HepG2 (cell line): ENCODE data around the gene ATXN2. TPM values are rescaled to one million over a fixed set of nuclear protein-coding genes. Genes with fewer than 3 reads are reported as not detected.

Experiments
- ASH2L ChIP-seq: fragments of 300-600, 200-600 bp; sonication (generic); IDR thresholded peaks from 2 replicates; pipeline ENCODE4 v1.7.0; 2017; ENCODE audit warnings: low read depth, mild to moderate bottlenecking, moderate library complexity, mixed read lengths, low read length; ENCODE audit not compliant: insufficient read length
- CREM ChIP-seq, 2 experiments: sonication (generic) in 1 of 2; formaldehyde crosslinking in 1 of 2; IDR thresholded peaks; 2 replicates each; pipeline versions ENCODE4 v1.4.0 to v1.6.1; 2016 to 2020; ENCODE audit warnings: antibody characterized with exemption in 1 of 2, mild to moderate bottlenecking in 1 of 2, missing genetic modification reagents in 1 of 2
- KAT7 ChIP-seq: IDR thresholded peaks from 2 replicates; pipeline ENCODE4 v1.6.1; 2018; ENCODE audit warnings: borderline replicate concordance, missing compliant biosample characterization
- MZF1 ChIP-seq: sonication (generic); formaldehyde crosslinking; IDR thresholded peaks from 2 replicates; pipeline ENCODE4 v1.8.1; 2023; ENCODE audit warnings: mild to moderate bottlenecking, missing genetic modification reagents, borderline replicate concordance
- TAF1 ChIP-seq: sonication (generic); formaldehyde crosslinking; IDR thresholded peaks from 2 replicates; pipeline ENCODE4 v1.4.0; 2020; ENCODE audit warnings: missing genetic modification reagents
- YEATS2 ChIP-seq: sonication (generic); formaldehyde crosslinking; IDR thresholded peaks from 2 replicates; pipeline ENCODE4 v1.4.0; 2020; ENCODE audit warnings: missing genetic modification reagents, borderline replicate concordance
- YY1 ChIP-seq: IDR thresholded peaks from 2 replicates; pipeline ENCODE4 v1.6.1; 2011; ENCODE audit warnings: low read length, low read depth, moderate library complexity, mild to moderate bottlenecking; ENCODE audit not compliant: insufficient read depth, insufficient replicate concordance
- ZBTB21 ChIP-seq: sonication (generic); formaldehyde crosslinking; IDR thresholded peaks from 2 replicates; pipeline ENCODE4 v1.4.0; 2020; ENCODE audit warnings: missing genetic modification reagents
- ZBTB7A ChIP-seq: sonication (generic); formaldehyde crosslinking; IDR thresholded peaks from 2 replicates; pipeline ENCODE4 v1.8.0; 2022; ENCODE audit warnings: mild to moderate bottlenecking, missing genetic modification reagents
- ZFX ChIP-seq: sonication (generic); formaldehyde crosslinking; IDR thresholded peaks from 2 replicates; pipeline ENCODE4 v1.4.0; 2020; ENCODE audit warnings: mild to moderate bottlenecking, low read depth, missing genetic modification reagents, moderate library complexity
- ZFYVE20 ChIP-seq: sonication (generic); formaldehyde crosslinking; IDR thresholded peaks from 2 replicates; pipeline ENCODE4 v1.8.0; 2023; ENCODE audit warnings: low read depth, mild to moderate bottlenecking, moderate library complexity, missing genetic modification reagents, borderline replicate concordance
- ZNF235 ChIP-seq: sonication (generic); formaldehyde crosslinking; IDR thresholded peaks from 2 replicates; pipeline ENCODE4 v1.8.1; 2023; ENCODE audit warnings: mild to moderate bottlenecking, missing genetic modification reagents, borderline replicate concordance
- polyA plus RNA-seq, 8 experiments: library from polyadenylated mRNA; depleted of rRNA in 3 of 8; stranded (reverse) in 7 of 8; unstranded in 1 of 8; fragments of >200 nt; fragmentation: Illumina TruSeq in 4 of 8; extraction: Trizol in 4 of 8; gene quantifications; 2 replicates each; pipeline versions ENCODE4 v1.2.1 to v1.2.3, GENCODE V29; 2011 to 2016; ENCODE audit warnings: low read depth in 4 of 8, missing spikeins in 1 of 8, mixed read lengths in 1 of 8; ENCODE audit not compliant: insufficient read depth in 1 of 8
- total RNA-seq, 5 experiments: library from RNA; depleted of rRNA; stranded (reverse); fragments of >200 nt; fragmentation: Illumina TruSeq; extraction: Trizol; gene quantifications; 2 replicates each; pipeline ENCODE4 v1.2.3, GENCODE V29; 2016; ENCODE audit warnings: low read depth in 1 of 5
- TF ChIP-seq, protein P1 (sequence below): sonication (generic); formaldehyde crosslinking; IDR thresholded peaks from 2 replicates; pipeline ENCODE4; 2020; ENCODE audit warnings: missing genetic modification reagents, mild to moderate bottlenecking, borderline replicate concordance
- TF ChIP-seq, protein P2 (sequence below): sonication (generic); formaldehyde crosslinking; IDR thresholded peaks from 2 replicates; pipeline ENCODE4 v1.4.0; 2020; ENCODE audit warnings: missing genetic modification reagents
- TF ChIP-seq, protein P3 (sequence below): sonication (generic); formaldehyde crosslinking; IDR thresholded peaks from 2 replicates; pipeline ENCODE4 v1.4.0; 2020; ENCODE audit warnings: missing genetic modification reagents
- TF ChIP-seq, protein P4 (sequence below): IDR thresholded peaks from 2 replicates; pipeline ENCODE4 v1.6.1; 2016; ENCODE audit warnings: mild to moderate bottlenecking

The ATXN2 gene
- total and polyA plus RNA-seq, 2 of the 13 experiments (the other 11 are each of a cell fraction or from before 2014, with no cell fraction given) = 18.1 to 27.1 TPM

DNA sequence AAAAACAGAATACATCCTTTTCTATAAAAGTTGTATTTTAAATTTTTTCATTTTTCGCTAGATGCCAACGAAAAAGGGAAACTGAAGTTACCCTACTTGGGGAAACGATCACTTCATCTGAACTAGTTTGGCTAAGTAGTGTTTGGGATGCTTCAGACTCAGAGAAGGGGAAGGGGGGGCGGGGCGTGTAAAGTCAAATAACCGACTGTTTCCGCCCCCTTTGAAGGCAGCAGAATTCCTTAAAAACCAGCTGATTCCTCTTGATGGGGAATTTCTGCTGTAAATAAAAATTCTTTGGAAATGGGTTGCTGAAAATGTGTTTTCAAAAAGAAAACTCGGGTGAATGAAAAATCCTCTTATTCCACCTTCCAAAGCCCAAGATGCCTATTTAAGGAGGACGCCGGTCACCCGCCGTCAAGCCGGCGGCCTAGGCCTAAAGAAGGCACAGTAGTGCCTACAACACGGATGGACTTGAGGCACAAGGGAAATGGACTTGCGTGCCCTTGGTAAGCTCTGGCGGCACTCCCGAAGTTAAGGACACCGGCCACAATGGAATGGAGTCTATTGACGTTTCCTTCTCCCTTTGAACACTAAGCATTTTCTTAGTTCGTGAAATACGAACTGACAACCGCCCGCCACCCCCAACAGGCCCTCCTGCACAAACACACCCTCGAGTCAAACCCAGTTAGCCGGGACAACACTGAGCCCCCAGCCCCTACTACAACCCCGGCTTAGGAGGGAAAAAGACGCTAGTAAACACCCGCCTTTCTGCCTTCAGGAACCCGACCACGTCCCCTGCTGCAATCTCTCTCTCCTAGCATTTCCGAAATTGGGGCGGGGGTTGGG, 1.9 kb downstream of the ATXN2 start (continued):
- TF ChIP-seq, protein P1, sequence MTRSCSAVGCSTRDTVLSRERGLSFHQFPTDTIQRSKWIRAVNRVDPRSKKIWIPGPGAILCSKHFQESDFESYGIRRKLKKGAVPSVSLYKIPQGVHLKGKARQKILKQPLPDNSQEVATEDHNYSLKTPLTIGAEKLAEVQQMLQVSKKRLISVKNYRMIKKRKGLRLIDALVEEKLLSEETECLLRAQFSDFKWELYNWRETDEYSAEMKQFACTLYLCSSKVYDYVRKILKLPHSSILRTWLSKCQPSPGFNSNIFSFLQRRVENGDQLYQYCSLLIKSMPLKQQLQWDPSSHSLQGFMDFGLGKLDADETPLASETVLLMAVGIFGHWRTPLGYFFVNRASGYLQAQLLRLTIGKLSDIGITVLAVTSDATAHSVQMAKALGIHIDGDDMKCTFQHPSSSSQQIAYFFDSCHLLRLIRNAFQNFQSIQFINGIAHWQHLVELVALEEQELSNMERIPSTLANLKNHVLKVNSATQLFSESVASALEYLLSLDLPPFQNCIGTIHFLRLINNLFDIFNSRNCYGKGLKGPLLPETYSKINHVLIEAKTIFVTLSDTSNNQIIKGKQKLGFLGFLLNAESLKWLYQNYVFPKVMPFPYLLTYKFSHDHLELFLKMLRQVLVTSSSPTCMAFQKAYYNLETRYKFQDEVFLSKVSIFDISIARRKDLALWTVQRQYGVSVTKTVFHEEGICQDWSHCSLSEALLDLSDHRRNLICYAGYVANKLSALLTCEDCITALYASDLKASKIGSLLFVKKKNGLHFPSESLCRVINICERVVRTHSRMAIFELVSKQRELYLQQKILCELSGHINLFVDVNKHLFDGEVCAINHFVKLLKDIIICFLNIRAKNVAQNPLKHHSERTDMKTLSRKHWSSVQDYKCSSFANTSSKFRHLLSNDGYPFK (CRISPR knock-in tag) = 0 out of 2 replicates have a peak, but pooled peaks have one; percentile 21
- TF ChIP-seq, protein P2, sequence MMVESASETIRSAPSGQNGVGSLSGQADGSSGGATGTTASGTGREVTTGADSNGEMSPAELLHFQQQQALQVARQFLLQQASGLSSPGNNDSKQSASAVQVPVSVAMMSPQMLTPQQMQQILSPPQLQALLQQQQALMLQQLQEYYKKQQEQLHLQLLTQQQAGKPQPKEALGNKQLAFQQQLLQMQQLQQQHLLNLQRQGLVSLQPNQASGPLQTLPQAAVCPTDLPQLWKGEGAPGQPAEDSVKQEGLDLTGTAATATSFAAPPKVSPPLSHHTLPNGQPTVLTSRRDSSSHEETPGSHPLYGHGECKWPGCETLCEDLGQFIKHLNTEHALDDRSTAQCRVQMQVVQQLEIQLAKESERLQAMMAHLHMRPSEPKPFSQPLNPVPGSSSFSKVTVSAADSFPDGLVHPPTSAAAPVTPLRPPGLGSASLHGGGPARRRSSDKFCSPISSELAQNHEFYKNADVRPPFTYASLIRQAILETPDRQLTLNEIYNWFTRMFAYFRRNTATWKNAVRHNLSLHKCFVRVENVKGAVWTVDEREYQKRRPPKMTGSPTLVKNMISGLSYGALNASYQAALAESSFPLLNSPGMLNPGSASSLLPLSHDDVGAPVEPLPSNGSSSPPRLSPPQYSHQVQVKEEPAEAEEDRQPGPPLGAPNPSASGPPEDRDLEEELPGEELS (CRISPR knock-in tag) = no peak
- TF ChIP-seq CREM (IDR thresholded peaks at IDR 0.05) = peak; percentile 19; the same call in 1 of the 2 replicates
- TF ChIP-seq CREM (CRISPR knock-in tag; IDR thresholded peaks at IDR 0.05) = no peak
- 0 out of 2 replicates have a peak, but pooled peaks have one; percentile 38 for TF ChIP-seq TAF1 (CRISPR knock-in tag)
- TF ChIP-seq ZFYVE20 (CRISPR knock-in tag) = no peak
- TF ChIP-seq ZFX (CRISPR knock-in tag) = peak; percentile 68
- TF ChIP-seq MZF1 = no peak
- TF ChIP-seq YY1 = peak; percentile 20
- TF ChIP-seq, protein P3, sequence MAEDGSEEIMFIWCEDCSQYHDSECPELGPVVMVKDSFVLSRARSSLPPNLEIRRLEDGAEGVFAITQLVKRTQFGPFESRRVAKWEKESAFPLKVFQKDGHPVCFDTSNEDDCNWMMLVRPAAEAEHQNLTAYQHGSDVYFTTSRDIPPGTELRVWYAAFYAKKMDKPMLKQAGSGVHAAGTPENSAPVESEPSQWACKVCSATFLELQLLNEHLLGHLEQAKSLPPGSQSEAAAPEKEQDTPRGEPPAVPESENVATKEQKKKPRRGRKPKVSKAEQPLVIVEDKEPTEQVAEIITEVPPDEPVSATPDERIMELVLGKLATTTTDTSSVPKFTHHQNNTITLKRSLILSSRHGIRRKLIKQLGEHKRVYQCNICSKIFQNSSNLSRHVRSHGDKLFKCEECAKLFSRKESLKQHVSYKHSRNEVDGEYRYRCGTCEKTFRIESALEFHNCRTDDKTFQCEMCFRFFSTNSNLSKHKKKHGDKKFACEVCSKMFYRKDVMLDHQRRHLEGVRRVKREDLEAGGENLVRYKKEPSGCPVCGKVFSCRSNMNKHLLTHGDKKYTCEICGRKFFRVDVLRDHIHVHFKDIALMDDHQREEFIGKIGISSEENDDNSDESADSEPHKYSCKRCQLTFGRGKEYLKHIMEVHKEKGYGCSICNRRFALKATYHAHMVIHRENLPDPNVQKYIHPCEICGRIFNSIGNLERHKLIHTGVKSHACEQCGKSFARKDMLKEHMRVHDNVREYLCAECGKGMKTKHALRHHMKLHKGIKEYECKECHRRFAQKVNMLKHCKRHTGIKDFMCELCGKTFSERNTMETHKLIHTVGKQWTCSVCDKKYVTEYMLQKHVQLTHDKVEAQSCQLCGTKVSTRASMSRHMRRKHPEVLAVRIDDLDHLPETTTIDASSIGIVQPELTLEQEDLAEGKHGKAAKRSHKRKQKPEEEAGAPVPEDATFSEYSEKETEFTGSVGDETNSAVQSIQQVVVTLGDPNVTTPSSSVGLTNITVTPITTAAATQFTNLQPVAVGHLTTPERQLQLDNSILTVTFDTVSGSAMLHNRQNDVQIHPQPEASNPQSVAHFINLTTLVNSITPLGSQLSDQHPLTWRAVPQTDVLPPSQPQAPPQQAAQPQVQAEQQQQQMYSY = peak; percentile 97
- TF ChIP-seq ASH2L = peak; percentile 29
- 0 out of 2 replicates have a peak, but pooled peaks have one; percentile 31 for TF ChIP-seq YEATS2
- no peak for TF ChIP-seq ZBTB21 (CRISPR knock-in tag)
- TF ChIP-seq, protein P4, sequence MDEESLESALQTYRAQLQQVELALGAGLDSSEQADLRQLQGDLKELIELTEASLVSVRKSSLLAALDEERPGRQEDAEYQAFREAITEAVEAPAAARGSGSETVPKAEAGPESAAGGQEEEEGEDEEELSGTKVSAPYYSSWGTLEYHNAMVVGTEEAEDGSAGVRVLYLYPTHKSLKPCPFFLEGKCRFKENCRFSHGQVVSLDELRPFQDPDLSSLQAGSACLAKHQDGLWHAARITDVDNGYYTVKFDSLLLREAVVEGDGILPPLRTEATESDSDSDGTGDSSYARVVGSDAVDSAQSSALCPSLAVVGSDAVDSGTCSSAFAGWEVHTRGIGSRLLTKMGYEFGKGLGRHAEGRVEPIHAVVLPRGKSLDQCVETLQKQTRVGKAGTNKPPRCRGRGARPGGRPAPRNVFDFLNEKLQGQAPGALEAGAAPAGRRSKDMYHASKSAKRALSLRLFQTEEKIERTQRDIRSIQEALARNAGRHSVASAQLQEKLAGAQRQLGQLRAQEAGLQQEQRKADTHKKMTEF = 0 out of 2 replicates have a peak, but pooled peaks have one; percentile 32
- no peak for TF ChIP-seq KAT7 (CRISPR knock-in tag)
- peak; percentile 62; the same call in 1 of the 2 replicates for TF ChIP-seq ZBTB7A
- 0 out of 2 replicates have a peak, but pooled peaks have one; percentile 23 for TF ChIP-seq ZNF235 (CRISPR knock-in tag)
